ENCODE measurements around the gene ZNF19.
A peak's percentile ranks its signal among the peaks of the same experiment; 100 is the strongest.

GRCh38 chr16:71440669-71441347 lies 48.3 kb downstream of the ZNF19 start:
- TF ChIP-seq EZH2 (IDR thresholded peaks at IDR 0.05; ENCODE audit: low read depth, low read length, severe bottlenecking) (no peak), POLR2A (IDR thresholded peaks at IDR 0.05; ENCODE audit: control extremely low read depth in 1 of 2, low read depth in 2 of 2, low read length in 2 of 2) (no peak), EP300 (IDR thresholded peaks at IDR 0.05; ENCODE audit: borderline replicate concordance in 1 of 2, low read depth in 2 of 2, low read length in 2 of 2) (no peak), HDAC2 (IDR thresholded peaks at IDR 0.05; ENCODE audit: borderline replicate concordance in 1 of 2, low read depth in 2 of 2, low read length in 2 of 2) (no peak), TEAD4 (IDR thresholded peaks at IDR 0.05; ENCODE audit: low read depth, low read length) (no peak), YY1 (IDR thresholded peaks at IDR 0.05; ENCODE audit: low read depth, low read length) (no peak), CTCF (IDR thresholded peaks at IDR 0.05; ENCODE audit: control extremely low read depth in 1 of 3, insufficient read depth in 1 of 3, low read depth in 1 of 3, low read length in 3 of 3) (peak; percentile 69 to 85 (median 84)), GABPA (IDR thresholded peaks at IDR 0.05; ENCODE audit: borderline replicate concordance, insufficient read depth, low read length) (no peak)

Measured in H1 (cell line).